ENCODE results near the gene CARMIL1.

CARMIL1 gene

DNA sequence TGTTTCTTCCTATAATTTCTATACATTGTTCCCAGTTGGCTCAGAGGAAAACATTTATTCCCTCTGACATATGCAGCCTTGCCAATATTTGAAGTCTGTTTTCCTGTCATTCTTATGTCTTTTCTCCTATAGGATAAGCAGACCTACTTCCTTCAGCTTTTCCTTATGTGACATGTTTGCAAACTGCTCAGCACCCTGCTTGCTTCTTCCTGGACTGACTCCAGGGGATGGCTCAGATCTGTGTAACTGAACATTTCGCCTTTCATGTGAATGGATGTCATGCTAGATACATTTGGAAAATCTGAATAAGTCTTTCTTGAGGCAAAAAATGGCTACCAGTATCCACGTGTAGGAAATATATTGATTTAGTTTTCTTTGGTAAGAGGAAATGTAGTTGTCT, 113.2 kb downstream of the CARMIL1 start:
- no peaks in the 10 kb centered on the region for H3K27me3 ChIP-seq (ENCODE audit: insufficient read depth, low read length)
- peaks cover 2 to 3% of the 10 kb centered on the region in 2 experiments for H3K4me1 ChIP-seq (ENCODE audit: control insufficient read depth in 1 of 2, insufficient read depth in 2 of 2, low read length in 2 of 2)
- no peak overlapping the region for H3K4me2 ChIP-seq (ENCODE audit: low read length)
- no peak overlapping the region for H4K8ac ChIP-seq (ENCODE audit: low read depth, low read length)
- no peaks in the 10 kb centered on the region for H3K79me1 ChIP-seq (ENCODE audit: low read length)
- H4K91ac ChIP-seq (ENCODE audit: low read depth, low read length), result no peak overlapping the region
- H3K36me3 ChIP-seq (ENCODE audit: control insufficient read depth in 1 of 2, insufficient read depth in 2 of 2, low read length in 2 of 2), result no peaks in the 10 kb centered on the region
- peaks cover 1% of the 10 kb centered on the region for H3K79me2 ChIP-seq (ENCODE audit: control insufficient read depth, insufficient read depth, low read length, poor library complexity)
- H4K12ac ChIP-seq (ENCODE audit: low read depth, low read length), result no peak overlapping the region
- no peak overlapping the region for H2AK5ac ChIP-seq (ENCODE audit: low read length)
- no peak overlapping the region for H3K4me3 ChIP-seq (ENCODE audit: low read depth, low read length)
- DNase-seq, result no peak
- H3K23ac ChIP-seq (ENCODE audit: low read length), result no peak overlapping the region
- H2BK12ac ChIP-seq (ENCODE audit: low read length), result no peak overlapping the region
- no peak overlapping the region for H2BK120ac ChIP-seq (ENCODE audit: insufficient read depth, low read length, poor library complexity)
- no peak overlapping the region for H3K27ac ChIP-seq (ENCODE audit: low read depth, low read length)
- no peak overlapping the region for H2AFZ ChIP-seq (ENCODE audit: insufficient read depth, low read length, poor library complexity)
- no peaks in the 10 kb centered on the region for H3K9me3 ChIP-seq (ENCODE audit: insufficient read depth, low read depth, low read length)
- H3K9ac ChIP-seq (ENCODE audit: low read length), result no peak overlapping the region
- no peak overlapping the region for H2BK5ac ChIP-seq (ENCODE audit: low read depth, low read length, poor library complexity)
- no peak overlapping the region for H3K14ac ChIP-seq (ENCODE audit: low read length)
- H3K18ac ChIP-seq (ENCODE audit: low read length), result no peak overlapping the region
- no peak overlapping the region for H3K4ac ChIP-seq (ENCODE audit: low read depth, low read length)
- WGBS (ENCODE audit: extremely low coverage, insufficient coverage, insufficient read length), result no CpG with 5 or more reads among the region's 2 CpGs

DNA sequence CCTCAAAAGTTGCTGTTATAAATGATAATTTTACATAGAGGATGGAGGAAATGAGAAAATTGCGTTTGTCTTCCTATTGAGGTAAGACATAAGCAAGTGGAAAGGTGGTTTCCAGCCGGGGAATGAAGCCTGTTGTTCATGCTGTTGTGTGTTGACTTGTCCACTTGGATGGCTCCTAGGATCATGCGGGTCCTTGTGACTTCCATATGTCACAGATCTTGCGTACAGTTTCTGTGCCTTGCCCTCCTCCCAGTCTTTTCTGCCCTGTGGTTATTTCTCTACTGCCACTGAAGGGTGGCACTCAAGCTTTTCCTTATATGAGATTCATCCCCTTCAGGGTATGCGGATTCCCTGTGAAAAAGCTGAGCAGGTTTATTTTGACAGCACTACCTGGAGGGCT, 116.6 kb downstream of the CARMIL1 start:
- no peaks in the 10 kb centered on the region for H3K9me3 ChIP-seq (ENCODE audit: insufficient read depth, low read depth, low read length)
- no peaks in the 10 kb centered on the region for H3K79me1 ChIP-seq (ENCODE audit: low read length)
- no peak overlapping the region for H3K18ac ChIP-seq (ENCODE audit: low read length)
- H2BK120ac ChIP-seq (ENCODE audit: insufficient read depth, low read length, poor library complexity), result no peak overlapping the region
- H3K27ac ChIP-seq (ENCODE audit: low read depth, low read length), result no peak overlapping the region
- H3K36me3 ChIP-seq (ENCODE audit: control insufficient read depth in 1 of 2, insufficient read depth in 2 of 2, low read length in 2 of 2), result no peaks in the 10 kb centered on the region
- H4K91ac ChIP-seq (ENCODE audit: low read depth, low read length), result no peak overlapping the region
- no peak overlapping the region for H2AFZ ChIP-seq (ENCODE audit: insufficient read depth, low read length, poor library complexity)
- no CpG with 5 or more reads among the region's 5 CpGs for WGBS (ENCODE audit: extremely low coverage, insufficient coverage, insufficient read length)
- peaks cover 2 to 3% of the 10 kb centered on the region in 2 experiments for H3K4me1 ChIP-seq (ENCODE audit: control insufficient read depth in 1 of 2, insufficient read depth in 2 of 2, low read length in 2 of 2)
- no peak overlapping the region for H2BK5ac ChIP-seq (ENCODE audit: low read depth, low read length, poor library complexity)
- H3K4ac ChIP-seq (ENCODE audit: low read depth, low read length), result no peak overlapping the region
- H3K9ac ChIP-seq (ENCODE audit: low read length), result no peak overlapping the region
- no peak overlapping the region for H3K4me2 ChIP-seq (ENCODE audit: low read length)
- H2AK5ac ChIP-seq (ENCODE audit: low read length), result no peak overlapping the region
- H2BK12ac ChIP-seq (ENCODE audit: low read length), result no peak overlapping the region
- peaks cover 1% of the 10 kb centered on the region for H3K79me2 ChIP-seq (ENCODE audit: control insufficient read depth, insufficient read depth, low read length, poor library complexity)
- no peak overlapping the region for H4K12ac ChIP-seq (ENCODE audit: low read depth, low read length)
- no peaks in the 10 kb centered on the region for H3K27me3 ChIP-seq (ENCODE audit: insufficient read depth, low read length)
- no peak for DNase-seq
- no peak overlapping the region for H3K23ac ChIP-seq (ENCODE audit: low read length)
- H3K4me3 ChIP-seq (ENCODE audit: low read depth, low read length), result no peak overlapping the region
- H4K8ac ChIP-seq (ENCODE audit: low read depth, low read length), result no peak overlapping the region
- H3K14ac ChIP-seq (ENCODE audit: low read length), result no peak overlapping the region

DNA sequence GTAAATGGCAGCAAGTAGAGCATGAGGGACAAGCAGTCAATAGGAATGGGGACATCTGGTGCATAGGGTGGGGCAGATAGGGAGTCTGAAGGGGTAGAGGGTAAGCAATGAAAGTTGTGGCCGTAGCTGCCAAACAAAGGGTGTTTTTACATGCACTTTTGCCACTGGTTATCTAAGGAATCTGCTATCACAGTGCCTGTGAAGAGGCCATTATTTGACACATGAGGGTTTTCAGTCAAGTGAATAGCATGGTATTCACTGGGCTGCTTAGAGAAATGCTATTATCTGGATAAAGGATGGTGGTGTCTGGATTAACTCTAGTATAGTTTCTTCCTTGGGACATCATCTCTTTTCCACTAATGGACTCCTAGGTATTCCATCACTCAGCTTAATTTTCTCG, 118.2 kb downstream of the CARMIL1 start:
- Histone ChIP-seq H3K9me3 (ENCODE audit: insufficient read depth, low read depth, low read length) (no peaks in the 10 kb centered on the region), H3K9ac (ENCODE audit: low read length) (no peak overlapping the region)

GRCh38 chr6:25399885-25400284, 120.7 kb downstream of the CARMIL1 start:
- no peak overlapping the region for H3K18ac ChIP-seq (ENCODE audit: low read length)
- no peak overlapping the region for H3K4me3 ChIP-seq (ENCODE audit: low read depth, low read length)
- DNase-seq, result no peak
- no peaks in the 10 kb centered on the region for H3K9me3 ChIP-seq (ENCODE audit: insufficient read depth, low read depth, low read length)
- no peaks in the 10 kb centered on the region for H3K27me3 ChIP-seq (ENCODE audit: insufficient read depth, low read length)
- no peak overlapping the region for H2BK12ac ChIP-seq (ENCODE audit: low read length)
- no peak overlapping the region for H4K8ac ChIP-seq (ENCODE audit: low read depth, low read length)
- no peak overlapping the region for H3K4me2 ChIP-seq (ENCODE audit: low read length)
- H3K4me1 ChIP-seq (ENCODE audit: control insufficient read depth in 1 of 2, insufficient read depth in 2 of 2, low read length in 2 of 2), result peaks cover 2 to 3% of the 10 kb centered on the region in 2 experiments
- no peak overlapping the region for H4K91ac ChIP-seq (ENCODE audit: low read depth, low read length)
- no peak overlapping the region for H2AFZ ChIP-seq (ENCODE audit: insufficient read depth, low read length, poor library complexity)
- no peak overlapping the region for H3K23ac ChIP-seq (ENCODE audit: low read length)
- no peak overlapping the region for H3K14ac ChIP-seq (ENCODE audit: low read length)
- no peak overlapping the region for H2BK120ac ChIP-seq (ENCODE audit: insufficient read depth, low read length, poor library complexity)
- no peaks in the 10 kb centered on the region for H3K36me3 ChIP-seq (ENCODE audit: control insufficient read depth in 1 of 2, insufficient read depth in 2 of 2, low read length in 2 of 2)
- no peak overlapping the region for H3K4ac ChIP-seq (ENCODE audit: low read depth, low read length)
- no peak overlapping the region for H2BK5ac ChIP-seq (ENCODE audit: low read depth, low read length, poor library complexity)
- H3K9ac ChIP-seq (ENCODE audit: low read length), result no peak overlapping the region
- H3K27ac ChIP-seq (ENCODE audit: low read depth, low read length), result no peak overlapping the region
- H2AK5ac ChIP-seq (ENCODE audit: low read length), result no peak overlapping the region
- H3K79me1 ChIP-seq (ENCODE audit: low read length), result no peaks in the 10 kb centered on the region
- whole genome bisulfite sequencing (ENCODE audit: extremely low coverage, insufficient coverage, insufficient read length), result no CpG with 5 or more reads among the region's 5 CpGs
- H4K12ac ChIP-seq (ENCODE audit: low read depth, low read length), result no peak overlapping the region
- H3K79me2 ChIP-seq (ENCODE audit: control insufficient read depth, insufficient read depth, low read length, poor library complexity), result peaks cover 1% of the 10 kb centered on the region

More for the DNA sequence above, 118.2 kb downstream of the CARMIL1 start:
- Histone ChIP-seq H2BK120ac (ENCODE audit: insufficient read depth, low read length, poor library complexity) (no peak overlapping the region), H3K18ac (ENCODE audit: low read length) (no peak overlapping the region), H2AK5ac (ENCODE audit: low read length) (no peak overlapping the region), H3K4ac (ENCODE audit: low read depth, low read length) (no peak overlapping the region), H4K91ac (ENCODE audit: low read depth, low read length) (no peak overlapping the region), H3K4me2 (ENCODE audit: low read length) (no peak overlapping the region), H3K23ac (ENCODE audit: low read length) (no peak overlapping the region), H2AFZ (ENCODE audit: insufficient read depth, low read length, poor library complexity) (no peak overlapping the region), H3K79me2 (ENCODE audit: control insufficient read depth, insufficient read depth, low read length, poor library complexity) (peaks cover 1% of the 10 kb centered on the region), H3K36me3 (ENCODE audit: control insufficient read depth in 1 of 2, insufficient read depth in 2 of 2, low read length in 2 of 2) (no peaks in the 10 kb centered on the region), H3K79me1 (ENCODE audit: low read length) (no peaks in the 10 kb centered on the region), H3K14ac (ENCODE audit: low read length) (no peak overlapping the region), H3K27ac (ENCODE audit: low read depth, low read length) (no peak overlapping the region), H2BK12ac (ENCODE audit: low read length) (no peak overlapping the region), H4K12ac (ENCODE audit: low read depth, low read length) (no peak overlapping the region), H3K4me1 (ENCODE audit: control insufficient read depth in 1 of 2, insufficient read depth in 2 of 2, low read length in 2 of 2) (peaks cover 2 to 3% of the 10 kb centered on the region in 2 experiments), H2BK5ac (ENCODE audit: low read depth, low read length, poor library complexity) (no peak overlapping the region), H4K8ac (ENCODE audit: low read depth, low read length) (no peak overlapping the region), H3K4me3 (ENCODE audit: low read depth, low read length) (no peak overlapping the region), H3K27me3 (ENCODE audit: insufficient read depth, low read length) (no peaks in the 10 kb centered on the region)
- no peak for DNase-seq
- no CpG with 5 or more reads among the region's 2 CpGs for WGBS (ENCODE audit: extremely low coverage, insufficient coverage, insufficient read length)
